Naive thymus-derived CD4-positive, alpha-beta T cell (primary cell): Measurements from ENCODE around the gene SORL1. TPM values are rescaled to one million over a fixed set of nuclear protein-coding genes. Genes with fewer than 3 reads are reported as not detected.

ENCODE experiments used
- ATAC-seq: fragments of 150-1000 bp; cut with Tn5 transposase; 2 replicates; pipeline ENCODE4 v1.10.0; 2021; ENCODE audit warnings: mild to moderate bottlenecking, moderate library complexity
- CTCF ChIA-PET: fragments of 350-600 bp; sonication (Branson Sonifier 250); formaldehyde crosslinking; loops from one replicate; lab custom pipeline; 2021; ENCODE audit warnings: antibody characterized with exemption; lab: Charles Lee
- POLR2A ChIA-PET: fragments of 350-600 bp; sonication (Branson Sonifier 250); formaldehyde crosslinking; loops from one replicate; lab custom pipeline; 2021; ENCODE audit warnings: antibody characterized with exemption, inconsistent platforms; lab: Charles Lee
- DNase-seq, 9 donors: peaks; one replicate each; pipeline versions ENCODE4 v3.0.0 to v3.0.0-alpha.2; 2020 to 2022; ENCODE audit warnings: mixed read lengths in 1 of 9
- H3K27ac ChIP-seq: one replicate; pipeline ENCODE4 v1.7.0; 2013; ENCODE audit warnings: mild to moderate bottlenecking, low read depth, low read length, moderate library complexity
- H3K27me3 ChIP-seq, 2 donors: one replicate each; pipeline ENCODE4 v1.7.0; 2013; ENCODE audit warnings: low read length in 2 of 2, mild to moderate bottlenecking in 2 of 2, moderate library complexity in 2 of 2; ENCODE audit not compliant: control insufficient read depth in 2 of 2, insufficient read depth in 2 of 2
- H3K36me3 ChIP-seq, 3 experiments: 1 replicate in 2 of 3; 2 replicates in 1 of 3; pipeline ENCODE4 v1.7.0; 2013; ENCODE audit warnings: low read length in 3 of 3, mild to moderate bottlenecking in 3 of 3, moderate library complexity in 1 of 3; ENCODE audit not compliant: insufficient read depth in 3 of 3, control insufficient read depth in 2 of 3
- H3K4me1 ChIP-seq, 2 donors: one replicate each; pipeline ENCODE4 v1.7.0; 2013; ENCODE audit warnings: low read length in 2 of 2, mild to moderate bottlenecking in 2 of 2, moderate library complexity in 1 of 2; ENCODE audit not compliant: control insufficient read depth in 2 of 2, insufficient read depth in 2 of 2
- H3K4me3 ChIP-seq: 2 replicates; pipeline ENCODE4 v1.7.0; 2013; ENCODE audit warnings: mild to moderate bottlenecking, low read length
- H3K9me3 ChIP-seq, 3 experiments: 1 replicate in 2 of 3; 2 replicates in 1 of 3; pipeline ENCODE4 v1.7.0; 2013; ENCODE audit warnings: low read length in 3 of 3; ENCODE audit not compliant: control insufficient read depth in 2 of 3
- H3K27ac Mint-ChIP-seq, 9 donors: one replicate each; pipeline ENCODE4 v1.8.0; 2020 to 2022; ENCODE audit warnings: mixed read lengths in 9 of 9, mild to moderate bottlenecking in 8 of 9, moderate library complexity in 5 of 9, inconsistent platforms in 2 of 9
- H3K27me3 Mint-ChIP-seq, 5 donors: one replicate each; pipeline ENCODE4 v1.8.0; 2021 to 2022; ENCODE audit warnings: mixed read lengths in 5 of 5, mild to moderate bottlenecking in 1 of 5
- H3K36me3 Mint-ChIP-seq, 5 donors: one replicate each; pipeline ENCODE4 v1.8.0; 2020 to 2022; ENCODE audit warnings: mixed read lengths in 5 of 5, mild to moderate bottlenecking in 3 of 5, inconsistent platforms in 1 of 5
- H3K4me1 Mint-ChIP-seq, 7 donors: one replicate each; pipeline ENCODE4 v1.8.0; 2020 to 2022; ENCODE audit warnings: mixed read lengths in 7 of 7, mild to moderate bottlenecking in 3 of 7, inconsistent platforms in 1 of 7
- H3K4me3 Mint-ChIP-seq, 10 donors: one replicate each; pipeline ENCODE4 v1.8.0; 2020 to 2022; ENCODE audit warnings: mild to moderate bottlenecking in 10 of 10, mixed read lengths in 10 of 10, moderate library complexity in 6 of 10, inconsistent platforms in 2 of 10
- H3K9me3 Mint-ChIP-seq, 11 donors: one replicate each; pipeline ENCODE4 v1.8.0; 2020 to 2022; ENCODE audit warnings: mixed read lengths in 11 of 11, mild to moderate bottlenecking in 4 of 11, inconsistent platforms in 1 of 11, moderate library complexity in 1 of 11
- intact Hi-C, 2 donors: fragments of 100-400 bp; cut with micrococcal nuclease; formaldehyde crosslinking; loops; one replicate each; pipeline ENCODE4 v1.15.1; 2023
- polyA plus RNA-seq, 2 donors: library from polyadenylated mRNA; unstranded; fragments of 300-500 nt; fragmentation: Illumina TruSeq; gene quantifications; one replicate each; pipeline ENCODE4 v1.2.3, GENCODE V29; 2021
- total RNA-seq, 6 experiments: library from RNA in 5 of 6; stranded (reverse) in 5 of 6; gene quantifications; 1 replicate in 5 of 6; 2 replicates in 1 of 6; pipeline ENCODE4 v1.2.3 and lab custom pipeline; 2021 to 2026

The SORL1 gene
- total and polyA plus RNA-seq, 7 experiments from 2014 or later, result 165 to 555 (median 321) TPM

DNA sequence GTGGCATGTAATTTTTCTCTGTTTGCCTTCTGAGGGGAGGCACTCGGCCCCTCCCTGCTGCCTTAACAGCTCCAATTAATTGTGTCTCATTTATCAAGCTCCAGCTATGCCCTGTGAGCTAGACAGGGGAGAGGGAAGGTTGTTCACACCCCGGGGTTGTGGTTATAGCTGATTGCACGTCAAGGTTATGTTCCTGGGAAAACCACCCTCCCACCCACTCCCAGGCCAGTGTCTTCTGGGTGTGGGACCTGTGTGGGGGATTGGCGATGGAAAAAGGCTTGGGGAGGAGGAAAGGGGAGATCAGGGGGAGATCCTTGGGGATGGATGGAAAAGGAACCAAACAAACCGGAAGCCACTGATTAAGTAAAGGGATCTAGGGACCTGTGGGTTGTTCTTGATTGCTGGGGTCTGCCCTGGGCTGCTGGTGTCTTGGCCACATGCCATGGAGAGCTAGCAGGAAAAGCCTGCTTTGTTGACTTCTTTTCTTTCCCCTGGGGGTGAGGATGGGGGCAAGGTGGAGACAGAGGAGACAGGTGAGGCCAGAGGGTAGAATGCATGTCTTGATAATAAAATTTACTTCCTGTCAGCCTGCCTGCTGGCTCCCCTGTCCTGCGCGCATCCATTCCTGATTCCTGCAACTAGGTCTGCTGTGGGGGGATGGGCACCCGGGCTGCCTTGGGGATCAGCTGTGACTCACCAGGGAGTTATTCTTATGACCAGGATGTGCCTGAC is 14.1 kb downstream of the SORL1 start:
- Mint-ChIP-seq H3K27me3 (no peaks in the 10 kb centered on the region), H3K4me3 (peak overlapping the region; percentile 70 to 99 (median 82)), H3K9me3 (no peaks in the 10 kb centered on the region), H3K4me1 (peaks cover 85 to 99% (median 94%) of the 10 kb centered on the region in 7 donors), H3K27ac (peak overlapping the region; percentile 88 to 99 (median 94)), H3K36me3 (peaks cover 7 to 32% (median 13%) of the 10 kb centered on the region in 5 donors)
- no peaks in the 10 kb centered on the region for H3K27me3 ChIP-seq
- ChIA-PET POLR2A (interaction anchor here (0.7 to 13.5 kb wide), 8 partner anchors 9 to 174 kb away, joined by 3 to 425 read pairs (median 6); partner anchors contain the start of genes SC5D, SORL1 and SORL1-AS1), CTCF (interaction anchor here (1.6 to 8.2 kb wide), 2 partner anchors 10 to 15 kb away, joined by 4 to 68 read pairs; partner anchors contain the start of genes SORL1 and SORL1-AS1)
- peaks cover 91 to 94% of the 10 kb centered on the region in 2 donors for H3K4me1 ChIP-seq
- no peak for ATAC-seq
- DNase-seq, result peak in 3 of 9 donors; percentile 22 to 46 (median 42)
- H3K4me3 ChIP-seq, result peak overlapping the region; percentile 6
- peaks cover 5 to 20% (median 8%) of the 10 kb centered on the region in 3 experiments for H3K36me3 ChIP-seq
- intact Hi-C loops, result loop anchor here in 1 of 2 donors (10.0 kb wide), 1 partner anchor 1599 kb away; the partner anchor contains the start of gene HSPA8
- H3K9me3 ChIP-seq, result no peaks in the 10 kb centered on the region
- H3K27ac ChIP-seq, result peak overlapping the region; percentile 77

DNA sequence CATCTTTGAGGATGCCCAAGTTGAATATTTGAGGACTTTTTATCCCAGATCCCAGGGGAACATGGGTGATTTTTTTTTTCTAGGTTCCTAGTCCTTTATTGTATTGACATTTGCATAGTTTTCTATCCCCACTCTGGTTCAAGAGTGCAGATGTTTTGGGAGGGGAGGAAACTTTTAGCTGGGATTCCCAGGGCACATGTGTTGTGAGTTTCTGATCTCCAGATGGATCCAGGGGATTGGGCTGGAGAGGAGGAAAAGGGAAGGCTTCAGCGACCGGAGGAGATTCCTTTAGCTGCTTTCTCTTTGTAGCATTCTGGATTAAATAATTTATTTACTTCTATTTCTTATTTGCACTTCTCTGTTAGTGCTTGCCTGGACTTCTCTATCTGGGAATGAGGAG is 15.4 kb downstream of the SORL1 start:
- CTCF ChIA-PET, result interaction anchor here (0.8 to 8.2 kb wide), 7 partner anchors 11 to 77 kb away, joined by 3 to 68 read pairs (median 4); partner anchors contain the start of genes SORL1 and SORL1-AS1
- no peak for DNase-seq
- H3K27ac Mint-ChIP-seq, result peak overlapping the region; percentile 84 to 99 (median 92)
- Histone ChIP-seq H3K36me3 (peaks cover 10 to 31% (median 11%) of the 10 kb centered on the region in 3 experiments), H3K4me3 (peak overlapping the region; percentile 1), H3K4me1 (peaks cover 88 to 92% of the 10 kb centered on the region in 2 donors), H3K9me3 (no peaks in the 10 kb centered on the region), H3K27ac (peak overlapping the region; percentile 77), H3K27me3 (no peaks in the 10 kb centered on the region)
- no peaks in the 10 kb centered on the region for H3K27me3 Mint-ChIP-seq
- no peak for ATAC-seq
- POLR2A ChIA-PET, result interaction anchor here (0.6 to 13.5 kb wide), 13 partner anchors 8 to 175 kb away, joined by 3 to 425 read pairs (median 7); partner anchors contain the start of genes SC5D, SORL1 and SORL1-AS1
- intact Hi-C loops, result loop anchor here in 1 of 2 donors (10.0 kb wide), 1 partner anchor 1597 kb away; the partner anchor contains the start of gene HSPA8
- H3K9me3 Mint-ChIP-seq, result no peaks in the 10 kb centered on the region
- H3K36me3 Mint-ChIP-seq, result peaks cover 13 to 37% (median 22%) of the 10 kb centered on the region in 5 donors
- peak overlapping the region; percentile 70 to 99 (median 78) for H3K4me3 Mint-ChIP-seq
- peaks cover 81 to 99% (median 94%) of the 10 kb centered on the region in 7 donors for H3K4me1 Mint-ChIP-seq

DNA sequence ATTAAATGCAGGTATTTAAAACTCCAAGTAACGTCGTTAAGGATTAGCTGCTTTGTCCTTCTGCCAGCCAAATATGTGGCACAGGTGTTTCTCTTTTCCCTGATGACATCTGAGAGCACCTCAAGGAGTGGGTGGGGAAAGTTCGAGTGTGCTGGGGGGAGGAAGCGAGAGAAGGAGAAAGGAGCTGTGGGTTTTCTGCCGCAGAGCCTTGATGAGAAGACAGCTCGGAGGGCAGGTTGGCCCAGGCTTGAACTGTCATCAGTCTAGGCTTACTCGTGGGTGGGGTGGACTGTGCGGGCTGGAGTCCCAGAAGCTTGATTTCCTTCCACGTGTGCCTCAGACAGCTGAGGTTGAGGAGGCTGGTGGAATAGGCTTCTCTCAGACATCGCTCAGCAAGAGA is 15.9 kb downstream of the SORL1 start:
- intact Hi-C loops, result loop anchor here (1.0 to 10.0 kb wide), 5 partner anchors 9 to 1597 kb away; partner anchors contain the start of genes HSPA8 (in 1 of the 2), SORL1 (in 1 of the 2) and SORL1-AS1 (in 1 of the 2)
- H3K4me1 Mint-ChIP-seq, result peaks cover 81 to 99% (median 94%) of the 10 kb centered on the region in 7 donors
- ATAC-seq (peak; percentile 86), DNase-seq (peak; percentile 40 to 88 (median 78))
- CTCF ChIA-PET, result interaction anchor here (0.7 to 8.2 kb wide), 7 partner anchors 11 to 77 kb away, joined by 3 to 68 read pairs (median 4); partner anchors contain the start of genes SORL1 and SORL1-AS1
- peaks cover 83 to 92% of the 10 kb centered on the region in 2 donors for H3K4me1 ChIP-seq
- POLR2A ChIA-PET, result interaction anchor here (0.6 to 13.5 kb wide), 13 partner anchors 9 to 176 kb away, joined by 3 to 425 read pairs (median 7); partner anchors contain the start of genes SC5D, SORL1 and SORL1-AS1
- no peaks in the 10 kb centered on the region for H3K9me3 ChIP-seq
- H3K27ac Mint-ChIP-seq, result peak overlapping the region; percentile 84 to 99 (median 92)
- peaks cover 10 to 31% (median 11%) of the 10 kb centered on the region in 3 experiments for H3K36me3 ChIP-seq
- H3K4me3 Mint-ChIP-seq, result peak overlapping the region; percentile 70 to 99 (median 78)
- H3K27me3 ChIP-seq, result no peaks in the 10 kb centered on the region
- H3K27me3 Mint-ChIP-seq, result no peaks in the 10 kb centered on the region
- no peak overlapping the region for H3K4me3 ChIP-seq
- H3K27ac ChIP-seq, result peak overlapping the region; percentile 77
- no peaks in the 10 kb centered on the region for H3K9me3 Mint-ChIP-seq
- H3K36me3 Mint-ChIP-seq, result peaks cover 13 to 42% (median 22%) of the 10 kb centered on the region in 5 donors

DNA sequence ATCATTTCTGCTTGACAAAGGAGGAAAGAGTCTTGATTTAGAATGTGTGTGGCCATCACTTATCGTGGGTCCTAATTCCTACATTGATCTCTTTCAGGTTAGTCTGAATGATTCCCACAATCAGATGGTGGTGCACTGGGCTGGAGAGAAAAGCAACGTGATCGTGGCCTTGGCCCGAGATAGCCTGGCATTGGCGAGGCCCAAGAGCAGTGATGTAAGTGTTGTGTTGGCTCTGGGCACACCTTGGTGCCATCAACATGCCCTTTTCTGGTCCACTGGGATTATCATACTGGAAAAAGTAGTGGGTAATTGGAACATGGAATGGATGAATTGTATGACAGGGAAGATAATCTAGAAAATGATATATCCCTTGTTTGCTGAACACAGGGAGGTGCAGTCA is 17.8 kb downstream of the SORL1 start:
- Mint-ChIP-seq H3K4me1 (peaks cover 75 to 99% (median 91%) of the 10 kb centered on the region in 7 donors), H3K27ac (peak overlapping the region in 8 of 9 donors; percentile 65 to 99 (median 93)), H3K36me3 (peaks cover 13 to 52% (median 22%) of the 10 kb centered on the region in 5 donors), H3K4me3 (peak overlapping the region in 6 of 10 donors; percentile 7 to 99 (median 56)), H3K9me3 (no peaks in the 10 kb centered on the region), H3K27me3 (no peaks in the 10 kb centered on the region)
- Histone ChIP-seq H3K9me3 (no peaks in the 10 kb centered on the region), H3K27ac (peak overlapping the region; percentile 8), H3K27me3 (no peaks in the 10 kb centered on the region), H3K4me3 (no peak overlapping the region), H3K36me3 (peaks cover 11 to 41% (median 13%) of the 10 kb centered on the region in 3 experiments), H3K4me1 (peaks cover 64 to 77% of the 10 kb centered on the region in 2 donors)
- ChIA-PET CTCF (interaction anchor here (0.6 kb wide), 1 partner anchor 106 kb away, joined by 7 read pairs; no protein-coding TSS in a partner anchor), POLR2A (interaction anchor here (0.7 to 13.5 kb wide), 4 partner anchors 11 to 122 kb away, joined by 5 to 425 read pairs (median 40); partner anchors contain the start of genes SORL1 and SORL1-AS1)
- intact Hi-C loops, result loop anchor here in 1 of 2 donors (10.0 kb wide), 1 partner anchor 1595 kb away; the partner anchor contains the start of gene HSPA8
- DNase-seq (no peak), ATAC-seq (no peak)

DNA sequence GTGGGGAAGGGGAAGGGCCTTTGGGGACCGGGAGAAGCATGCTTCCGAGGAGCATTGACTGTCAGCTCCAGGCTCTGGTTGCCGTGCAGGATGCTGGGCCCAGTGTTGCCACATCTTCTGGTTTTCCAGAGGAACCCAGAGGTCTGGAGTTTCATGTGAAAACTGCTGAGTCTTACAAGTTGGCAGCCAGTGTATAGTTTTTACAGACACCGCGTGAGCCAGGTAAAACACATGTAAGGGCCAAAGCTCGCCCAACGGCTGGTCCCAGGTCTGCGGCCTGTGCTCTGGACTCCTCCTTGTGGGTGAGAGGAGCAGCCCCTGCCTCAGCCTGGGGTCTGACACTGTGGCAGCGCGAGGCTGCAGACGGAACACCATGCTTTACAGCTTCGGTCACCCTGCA is 19.1 kb downstream of the SORL1 start:
- ATAC-seq (no peak), DNase-seq (no peak)
- peak overlapping the region in 3 of 9 donors; percentile 36 to 71 (median 65) for H3K27ac Mint-ChIP-seq
- H3K9me3 ChIP-seq, result no peaks in the 10 kb centered on the region
- no peaks in the 10 kb centered on the region for H3K27me3 Mint-ChIP-seq
- peaks cover 11 to 41% (median 13%) of the 10 kb centered on the region in 3 experiments for H3K36me3 ChIP-seq
- no peak overlapping the region for H3K4me3 ChIP-seq
- CTCF ChIA-PET, result interaction anchor here (0.7 kb wide), 1 partner anchor 120 kb away, joined by 3 read pairs; no protein-coding TSS in a partner anchor
- H3K4me1 Mint-ChIP-seq, result peaks cover 78 to 99% (median 91%) of the 10 kb centered on the region in 7 donors
- intact Hi-C loops, result no loop called here
- H3K4me1 ChIP-seq, result peaks cover 54 to 68% of the 10 kb centered on the region in 2 donors
- no peaks in the 10 kb centered on the region for H3K9me3 Mint-ChIP-seq
- H3K4me3 Mint-ChIP-seq, result peak overlapping the region in 3 of 10 donors; percentile 4 to 45 (median 15)
- POLR2A ChIA-PET, result interaction anchor here (0.9 to 1.2 kb wide), 2 partner anchors 9 to 18 kb away, joined by 3 read pairs; partner anchors contain the start of gene SORL1-AS1
- H3K27me3 ChIP-seq, result no peaks in the 10 kb centered on the region
- peaks cover 13 to 64% (median 33%) of the 10 kb centered on the region in 5 donors for H3K36me3 Mint-ChIP-seq
- no peak overlapping the region for H3K27ac ChIP-seq
